K562 (cell line): Measurements from ENCODE around the gene GPX5. TPM values are rescaled to one million over a fixed set of nuclear protein-coding genes. Genes with fewer than 3 reads are reported as not detected.

Experiments used
- ARID1B ChIP-seq: fragments of 450-650 bp; IDR thresholded peaks from 2 replicates; pipeline ENCODE4 v1.6.1; 2016; ENCODE audit warnings: antibody characterized with exemption, mild to moderate bottlenecking, inconsistent platforms
- CBFA2T2 ChIP-seq: fragments of 450-650 bp; conservative IDR thresholded peaks from 2 replicates; pipeline ENCODE4 v1.6.1; 2017; ENCODE audit warnings: mild to moderate bottlenecking
- FOS ChIP-seq: IDR thresholded peaks from 3 replicates; pipeline ENCODE4 v1.6.1; 2011; ENCODE audit not compliant: insufficient read length; ENCODE audit errors: extremely low read depth
- HNRNPK ChIP-seq: fragments of 200-400 bp; formaldehyde crosslinking; IDR thresholded peaks from one replicate; pipeline ENCODE4 v1.6.1; 2018; ENCODE audit warnings: mild to moderate bottlenecking, low read depth, low read length; ENCODE audit not compliant: poor library complexity, severe bottlenecking
- KLF16 ChIP-seq: IDR thresholded peaks from 2 replicates; pipeline ENCODE4 v1.6.1; 2016; ENCODE audit warnings: antibody characterized with exemption
- MIER1 ChIP-seq: fragments of 450-650 bp; IDR thresholded peaks from 2 replicates; pipeline ENCODE4 v1.6.1; 2016; ENCODE audit warnings: antibody characterized with exemption, mild to moderate bottlenecking, low read depth
- NCOR1 ChIP-seq: fragments of 450-650 bp; IDR thresholded peaks from 2 replicates; pipeline ENCODE4 v1.6.1; 2016; ENCODE audit warnings: mild to moderate bottlenecking, moderate library complexity
- PBX2 ChIP-seq, 2 experiments: IDR thresholded peaks in 1 of 2; conservative IDR thresholded peaks in 1 of 2; 2 replicates each; pipeline ENCODE4 v1.6.1; 2016; ENCODE audit warnings: low read depth in 2 of 2, mild to moderate bottlenecking in 1 of 2, missing compliant biosample characterization in 1 of 2, missing genetic modification characterization in 1 of 2, moderate library complexity in 1 of 2
- PKNOX1 ChIP-seq: fragments of 450-650 bp; IDR thresholded peaks from 2 replicates; pipeline ENCODE4 v1.6.1; 2016
- RBFOX2 ChIP-seq: fragments of 200-400 bp; formaldehyde crosslinking; IDR thresholded peaks from 2 replicates; pipeline ENCODE4 v1.6.1; 2017; ENCODE audit warnings: low read depth, mild to moderate bottlenecking, low read length, moderate library complexity
- TRIM24 ChIP-seq, 2 experiments: fragments of 450-650 bp; IDR thresholded peaks; 2 replicates each; pipeline ENCODE4 v1.6.1; 2016
- ZFX ChIP-seq: sonication (generic); formaldehyde crosslinking; IDR thresholded peaks from 2 replicates; pipeline ENCODE4 v1.8.0; 2022; ENCODE audit warnings: mild to moderate bottlenecking, missing genetic modification reagents, moderate library complexity
- ZNF133 ChIP-seq: fragments of 250-450 bp; sonication (Bioruptor Pico); IDR thresholded peaks from 2 replicates; pipeline ENCODE4 v1.4.0; 2020; ENCODE audit warnings: mild to moderate bottlenecking
- ZNF511 ChIP-seq: sonication (generic); formaldehyde crosslinking; IDR thresholded peaks from 2 replicates; pipeline ENCODE4 v1.8.0; 2022; ENCODE audit warnings: mild to moderate bottlenecking, missing genetic modification reagents
- ZNF696 ChIP-seq: fragments of 250-450 bp; sonication (Bioruptor Pico); conservative IDR thresholded peaks from 2 replicates; pipeline ENCODE4 v1.4.0; 2020; ENCODE audit warnings: mild to moderate bottlenecking, moderate library complexity
- polyA plus RNA-seq, 8 experiments: library from polyadenylated mRNA; depleted of rRNA in 4 of 8; stranded (reverse) in 5 of 8; unstranded in 3 of 8; fragments of >200 nt; fragmentation: Nextera tagmentation in 2 of 8; fragmentation: Illumina TruSeq in 1 of 8; extraction: Ambion mirVana in 2 of 8; extraction: Trizol in 1 of 8; gene quantifications; 2 replicates each; pipeline versions ENCODE4 v1.2.1 to v1.2.3, GENCODE V29; 2011 to 2014; ENCODE audit warnings: inconsistent platforms in 1 of 8, missing spikeins in 1 of 8
- total RNA-seq, 7 experiments: library from RNA; depleted of rRNA in 6 of 7; stranded (reverse); fragments of >200 nt in 6 of 7; fragmentation: Illumina TruSeq in 2 of 7; extraction: Trizol in 2 of 7; gene quantifications; 2 replicates each; pipeline versions ENCODE4 v1.2.1 to v1.2.3, GENCODE V29; 2011 to 2021; ENCODE audit warnings: low replicate concordance in 1 of 7

Gene GPX5
- total and polyA plus RNA-seq, 9 of the 15 experiments (the other 6 are each of a cell fraction or from before 2014, with no cell fraction given), result 0.07 to 0.18 (median 0.15) TPM; not detected in 6

DNA sequence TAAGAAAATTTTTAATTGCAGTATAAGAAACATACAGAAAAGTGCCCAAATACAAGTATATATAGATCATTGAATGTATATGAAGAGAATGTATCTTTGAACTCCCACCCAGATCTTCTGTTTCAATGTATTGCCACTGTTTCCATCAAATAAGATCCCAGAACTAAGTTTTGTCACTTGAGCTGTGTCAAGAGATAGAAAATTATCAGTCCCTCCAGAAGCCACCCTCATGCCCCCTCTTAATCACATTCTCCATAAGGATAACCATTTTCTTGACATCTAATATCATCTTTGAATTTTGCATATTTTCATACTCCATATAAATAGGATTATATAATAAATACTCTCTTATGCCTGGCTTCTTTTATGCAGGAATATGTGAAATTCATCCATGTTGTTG lies 20.3 kb downstream of the GPX5 start (continued):
- TF ChIP-seq PBX2 (CRISPR knock-in tag; IDR thresholded peaks at IDR 0.05; ENCODE audit: low read depth) (no peak), PBX2 (tag; conservative IDR thresholded peaks at IDR 0.05; ENCODE audit: low read depth) (no peak), ARID1B (peak; percentile 89), KLF16 (no peak), HNRNPK (no peak), ZFX (no peak), ZNF133 (CRISPR knock-in tag) (no peak), RBFOX2 (no peak), ZNF696 (no peak), NCOR1 (peak; percentile 70), ZNF511 (CRISPR knock-in tag) (no peak), MIER1 (no peak), PKNOX1 (0 out of 2 replicates have a peak, but pooled peaks have one; percentile 8), CBFA2T2 (peak; percentile 76), TRIM24 (IDR thresholded peaks at IDR 0.05) (peak in 1 of 2 experiments; percentile 42; a peak in 1 of 4 replicates), FOS (no peak)
